ENCODE measurements around the gene RGS17.

The RGS17 gene

GRCh38 chr6:153106021-153106420 is 25.1 kb downstream of the RGS17 start:
- Histone ChIP-seq H3K14ac (ENCODE audit: low read length) (no peak overlapping the region), H3K23ac (ENCODE audit: low read depth, low read length, poor library complexity) (no peak overlapping the region), H3K9me3 (replicated peaks in 1 of 2; ENCODE audit: control insufficient read depth in 2 of 2, insufficient read depth in 1 of 2, low read depth in 1 of 2, low read length in 2 of 2) (peaks cover 0 to 3% of the 10 kb centered on the region in 2 donors), H2BK5ac (ENCODE audit: low read length) (no peak overlapping the region), H3K36me3 (replicated peaks in 1 of 2; ENCODE audit: control insufficient read depth in 2 of 2, insufficient read depth in 2 of 2, low read length in 2 of 2) (no peaks in the 10 kb centered on the region), H3K4me2 (ENCODE audit: insufficient read depth, low read length, poor library complexity, severe bottlenecking) (no peak overlapping the region), H4K91ac (ENCODE audit: low read depth, low read length, poor library complexity) (no peak overlapping the region), H3K79me1 (ENCODE audit: low read depth, low read length) (no peaks in the 10 kb centered on the region), H3K4me3 (ENCODE audit: low read length in 2 of 2) (no peak overlapping the region), H3K18ac (ENCODE audit: low read length) (no peak overlapping the region), H2AFZ (ENCODE audit: low read length) (no peak overlapping the region), H4K8ac (ENCODE audit: low read depth, low read length) (no peak overlapping the region), H2BK120ac (ENCODE audit: low read depth, low read length) (no peak overlapping the region), H3K4ac (ENCODE audit: low read length) (no peak overlapping the region), H3K9ac (ENCODE audit: low read depth, low read length, poor library complexity) (no peak overlapping the region), H3K27me3 (ENCODE audit: control insufficient read depth in 3 of 3, insufficient read depth in 3 of 3, low read depth in 1 of 3, low read length in 3 of 3) (no peaks in the 10 kb centered on the region), H3K4me1 (ENCODE audit: control insufficient read depth in 2 of 2, insufficient read depth in 1 of 2, low read depth in 1 of 2, low read length in 2 of 2) (peaks cover 0 to 13% of the 10 kb centered on the region in 2 donors), H2BK12ac (ENCODE audit: low read length) (no peak overlapping the region), H2AK5ac (ENCODE audit: low read depth, low read length) (no peak overlapping the region), H2BK15ac (ENCODE audit: low read length) (no peak overlapping the region), H3K27ac (replicated peaks; ENCODE audit: low read length) (no peak overlapping the region)
- no CpG with 5 or more reads among the region's 5 CpGs for WGBS, 2 donors (ENCODE audit: extremely low coverage in 2 of 2, insufficient read length in 2 of 2, insufficient replicate concordance in 1 of 2)
- no peak for DNase-seq (ENCODE audit: low spot score)

GRCh38 chr6:153104220-153104619 is 26.9 kb downstream of the RGS17 start:
- H3K23ac ChIP-seq (ENCODE audit: low read depth, low read length, poor library complexity) = no peak overlapping the region
- no peak overlapping the region for H3K4me2 ChIP-seq (ENCODE audit: insufficient read depth, low read length, poor library complexity, severe bottlenecking)
- H2BK15ac ChIP-seq (ENCODE audit: low read length) = no peak overlapping the region
- no peak overlapping the region for H3K14ac ChIP-seq (ENCODE audit: low read length)
- no peak overlapping the region for H2BK120ac ChIP-seq (ENCODE audit: low read depth, low read length)
- H3K9me3 ChIP-seq (replicated peaks in 1 of 2; ENCODE audit: control insufficient read depth in 2 of 2, insufficient read depth in 1 of 2, low read depth in 1 of 2, low read length in 2 of 2) = no peaks in the 10 kb centered on the region
- no peak overlapping the region for H4K8ac ChIP-seq (ENCODE audit: low read depth, low read length)
- no peak overlapping the region for H2BK12ac ChIP-seq (ENCODE audit: low read length)
- H3K4me3 ChIP-seq (ENCODE audit: low read length in 2 of 2) = no peak overlapping the region
- H3K79me1 ChIP-seq (ENCODE audit: low read depth, low read length) = no peaks in the 10 kb centered on the region
- no CpG with 5 or more reads among the region's 4 CpGs for WGBS, 2 donors (ENCODE audit: extremely low coverage in 2 of 2, insufficient read length in 2 of 2, insufficient replicate concordance in 1 of 2)
- no peak overlapping the region for H2AFZ ChIP-seq (ENCODE audit: low read length)
- H2BK5ac ChIP-seq (ENCODE audit: low read length) = no peak overlapping the region
- H2AK5ac ChIP-seq (ENCODE audit: low read depth, low read length) = no peak overlapping the region
- H4K91ac ChIP-seq (ENCODE audit: low read depth, low read length, poor library complexity) = no peak overlapping the region
- no peak overlapping the region for H3K18ac ChIP-seq (ENCODE audit: low read length)
- H3K4ac ChIP-seq (ENCODE audit: low read length) = no peak overlapping the region
- H3K9ac ChIP-seq (ENCODE audit: low read depth, low read length, poor library complexity) = no peak overlapping the region
- no peak overlapping the region for H3K27ac ChIP-seq (replicated peaks; ENCODE audit: low read length)
- H3K4me1 ChIP-seq (ENCODE audit: control insufficient read depth in 2 of 2, insufficient read depth in 1 of 2, low read depth in 1 of 2, low read length in 2 of 2) = peaks cover 0 to 13% of the 10 kb centered on the region in 2 donors
- no peaks in the 10 kb centered on the region for H3K27me3 ChIP-seq (ENCODE audit: control insufficient read depth in 3 of 3, insufficient read depth in 3 of 3, low read depth in 1 of 3, low read length in 3 of 3)
- no peaks in the 10 kb centered on the region for H3K36me3 ChIP-seq (replicated peaks in 1 of 2; ENCODE audit: control insufficient read depth in 2 of 2, insufficient read depth in 2 of 2, low read length in 2 of 2)
- DNase-seq (ENCODE audit: low spot score) = no peak

- H3K9ac ChIP-seq (ENCODE audit: low read depth, low read length, poor library complexity) = no peak overlapping the region
- H3K9me3 ChIP-seq (replicated peaks in 1 of 2; ENCODE audit: control insufficient read depth in 2 of 2, insufficient read depth in 1 of 2, low read depth in 1 of 2, low read length in 2 of 2) = no peaks in the 10 kb centered on the region
- no peak overlapping the region for H2AFZ ChIP-seq (ENCODE audit: low read length)
- peaks cover 0 to 13% of the 10 kb centered on the region in 2 donors for H3K4me1 ChIP-seq (ENCODE audit: control insufficient read depth in 2 of 2, insufficient read depth in 1 of 2, low read depth in 1 of 2, low read length in 2 of 2)
- H3K23ac ChIP-seq (ENCODE audit: low read depth, low read length, poor library complexity) = no peak overlapping the region
- H2BK12ac ChIP-seq (ENCODE audit: low read length) = no peak overlapping the region
- H3K18ac ChIP-seq (ENCODE audit: low read length) = no peak overlapping the region
- no peak overlapping the region for H3K4me2 ChIP-seq (ENCODE audit: insufficient read depth, low read length, poor library complexity, severe bottlenecking)
- no peak overlapping the region for H3K4ac ChIP-seq (ENCODE audit: low read length)
- no CpG with 5 or more reads among the region's 6 CpGs for WGBS, 2 donors (ENCODE audit: extremely low coverage in 2 of 2, insufficient read length in 2 of 2, insufficient replicate concordance in 1 of 2)
- no peak overlapping the region for H4K91ac ChIP-seq (ENCODE audit: low read depth, low read length, poor library complexity)
- no peak for DNase-seq (ENCODE audit: low spot score)
- H2AK5ac ChIP-seq (ENCODE audit: low read depth, low read length) = no peak overlapping the region
- no peak overlapping the region for H2BK120ac ChIP-seq (ENCODE audit: low read depth, low read length)
- no peaks in the 10 kb centered on the region for H3K36me3 ChIP-seq (replicated peaks in 1 of 2; ENCODE audit: control insufficient read depth in 2 of 2, insufficient read depth in 2 of 2, low read length in 2 of 2)
- H3K14ac ChIP-seq (ENCODE audit: low read length) = no peak overlapping the region
- no peak overlapping the region for H2BK15ac ChIP-seq (ENCODE audit: low read length)
- no peaks in the 10 kb centered on the region for H3K79me1 ChIP-seq (ENCODE audit: low read depth, low read length)
- no peak overlapping the region for H4K8ac ChIP-seq (ENCODE audit: low read depth, low read length)
- H2BK5ac ChIP-seq (ENCODE audit: low read length) = no peak overlapping the region
- no peak overlapping the region for H3K27ac ChIP-seq (replicated peaks; ENCODE audit: low read length)
- H3K27me3 ChIP-seq (ENCODE audit: control insufficient read depth in 3 of 3, insufficient read depth in 3 of 3, low read depth in 1 of 3, low read length in 3 of 3) = no peaks in the 10 kb centered on the region
- no peak overlapping the region for H3K4me3 ChIP-seq (ENCODE audit: low read length in 2 of 2)
Measured at GRCh38 chr6:153103319-153103655, 27.8 kb downstream of the RGS17 start.

GRCh38 chr6:153102605-153103318 is 28.3 kb downstream of the RGS17 start:
- Histone ChIP-seq H2BK15ac (ENCODE audit: low read length) (no peak overlapping the region), H3K79me1 (ENCODE audit: low read depth, low read length) (no peaks in the 10 kb centered on the region), H2BK5ac (ENCODE audit: low read length) (no peak overlapping the region), H2AFZ (ENCODE audit: low read length) (no peak overlapping the region), H2BK120ac (ENCODE audit: low read depth, low read length) (no peak overlapping the region), H3K36me3 (replicated peaks in 1 of 2; ENCODE audit: control insufficient read depth in 2 of 2, insufficient read depth in 2 of 2, low read length in 2 of 2) (no peaks in the 10 kb centered on the region), H2AK5ac (ENCODE audit: low read depth, low read length) (no peak overlapping the region), H3K14ac (ENCODE audit: low read length) (no peak overlapping the region), H3K4me1 (ENCODE audit: control insufficient read depth in 2 of 2, insufficient read depth in 1 of 2, low read depth in 1 of 2, low read length in 2 of 2) (peaks cover 0 to 13% of the 10 kb centered on the region in 2 donors), H3K4ac (ENCODE audit: low read length) (no peak overlapping the region), H3K27ac (replicated peaks; ENCODE audit: low read length) (no peak overlapping the region), H3K9ac (ENCODE audit: low read depth, low read length, poor library complexity) (no peak overlapping the region), H3K18ac (ENCODE audit: low read length) (no peak overlapping the region), H3K23ac (ENCODE audit: low read depth, low read length, poor library complexity) (no peak overlapping the region), H3K4me2 (ENCODE audit: insufficient read depth, low read length, poor library complexity, severe bottlenecking) (no peak overlapping the region), H4K8ac (ENCODE audit: low read depth, low read length) (no peak overlapping the region), H2BK12ac (ENCODE audit: low read length) (no peak overlapping the region), H3K27me3 (ENCODE audit: control insufficient read depth in 3 of 3, insufficient read depth in 3 of 3, low read depth in 1 of 3, low read length in 3 of 3) (no peaks in the 10 kb centered on the region), H4K91ac (ENCODE audit: low read depth, low read length, poor library complexity) (no peak overlapping the region), H3K9me3 (replicated peaks in 1 of 2; ENCODE audit: control insufficient read depth in 2 of 2, insufficient read depth in 1 of 2, low read depth in 1 of 2, low read length in 2 of 2) (no peaks in the 10 kb centered on the region), H3K4me3 (ENCODE audit: low read length in 2 of 2) (no peak overlapping the region)
- no peak for DNase-seq (ENCODE audit: low spot score)
- no CpG with 5 or more reads among the region's 2 CpGs for WGBS, 2 donors (ENCODE audit: extremely low coverage in 2 of 2, insufficient read length in 2 of 2, insufficient replicate concordance in 1 of 2)

Data from neuronal stem cell (in vitro differentiated cells).